ENCODE data around the gene HTR6.

Gene HTR6

DNA sequence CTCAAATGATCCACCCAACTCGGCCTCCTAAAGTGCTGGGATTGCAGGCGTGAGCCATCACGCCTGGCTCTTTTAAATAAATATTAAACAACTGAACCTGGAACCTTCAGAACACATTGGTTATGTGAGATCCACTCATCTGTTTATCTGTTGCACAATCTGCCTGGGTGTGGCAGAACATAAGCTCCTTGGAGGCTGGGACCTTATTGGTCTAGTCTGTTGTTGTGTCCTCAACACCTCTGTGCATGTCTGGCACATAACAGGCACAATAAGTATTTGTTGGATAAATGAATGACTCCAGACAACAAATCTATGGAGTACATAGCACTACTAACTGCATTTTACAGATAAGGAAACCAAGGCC, 24.7 kb upstream of the HTR6 start:
- H3K4me3 ChIP-seq (ENCODE audit: low read depth in 1 of 2, low read length in 1 of 2): no peak overlapping the region
- H3K9me3 ChIP-seq: no peaks in the 10 kb centered on the region
- H3K27me3 ChIP-seq: peaks cover 68% of the 10 kb centered on the region
- peaks cover 0 to 8% of the 10 kb centered on the region in 2 experiments for H3K4me1 ChIP-seq (ENCODE audit: control insufficient read depth in 1 of 2, insufficient read depth in 1 of 2, low read depth in 1 of 2, low read length in 1 of 2)
- no peaks in the 10 kb centered on the region for H3K36me3 ChIP-seq
- no peak overlapping the region for H3K27ac ChIP-seq
- TF ChIP-seq, protein P1, sequence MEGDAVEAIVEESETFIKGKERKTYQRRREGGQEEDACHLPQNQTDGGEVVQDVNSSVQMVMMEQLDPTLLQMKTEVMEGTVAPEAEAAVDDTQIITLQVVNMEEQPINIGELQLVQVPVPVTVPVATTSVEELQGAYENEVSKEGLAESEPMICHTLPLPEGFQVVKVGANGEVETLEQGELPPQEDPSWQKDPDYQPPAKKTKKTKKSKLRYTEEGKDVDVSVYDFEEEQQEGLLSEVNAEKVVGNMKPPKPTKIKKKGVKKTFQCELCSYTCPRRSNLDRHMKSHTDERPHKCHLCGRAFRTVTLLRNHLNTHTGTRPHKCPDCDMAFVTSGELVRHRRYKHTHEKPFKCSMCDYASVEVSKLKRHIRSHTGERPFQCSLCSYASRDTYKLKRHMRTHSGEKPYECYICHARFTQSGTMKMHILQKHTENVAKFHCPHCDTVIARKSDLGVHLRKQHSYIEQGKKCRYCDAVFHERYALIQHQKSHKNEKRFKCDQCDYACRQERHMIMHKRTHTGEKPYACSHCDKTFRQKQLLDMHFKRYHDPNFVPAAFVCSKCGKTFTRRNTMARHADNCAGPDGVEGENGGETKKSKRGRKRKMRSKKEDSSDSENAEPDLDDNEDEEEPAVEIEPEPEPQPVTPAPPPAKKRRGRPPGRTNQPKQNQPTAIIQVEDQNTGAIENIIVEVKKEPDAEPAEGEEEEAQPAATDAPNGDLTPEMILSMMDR (IDR thresholded peaks at IDR 0.05): no peak

GRCh38 chr1:19640363-19641316, 24.0 kb upstream of the HTR6 start:
- Histone ChIP-seq H3K4me1 (ENCODE audit: control insufficient read depth in 1 of 2, insufficient read depth in 1 of 2, low read depth in 1 of 2, low read length in 1 of 2) (peaks cover 0 to 14% of the 10 kb centered on the region in 2 experiments), H3K9me3 (no peaks in the 10 kb centered on the region), H3K36me3 (no peaks in the 10 kb centered on the region), H3K27ac (no peak overlapping the region), H3K27me3 (peaks cover 74% of the 10 kb centered on the region), H3K4me3 (ENCODE audit: low read depth in 1 of 2, low read length in 1 of 2) (no peak overlapping the region)
- TF ChIP-seq, protein P1 (IDR thresholded peaks at IDR 0.05): no peak

DNA sequence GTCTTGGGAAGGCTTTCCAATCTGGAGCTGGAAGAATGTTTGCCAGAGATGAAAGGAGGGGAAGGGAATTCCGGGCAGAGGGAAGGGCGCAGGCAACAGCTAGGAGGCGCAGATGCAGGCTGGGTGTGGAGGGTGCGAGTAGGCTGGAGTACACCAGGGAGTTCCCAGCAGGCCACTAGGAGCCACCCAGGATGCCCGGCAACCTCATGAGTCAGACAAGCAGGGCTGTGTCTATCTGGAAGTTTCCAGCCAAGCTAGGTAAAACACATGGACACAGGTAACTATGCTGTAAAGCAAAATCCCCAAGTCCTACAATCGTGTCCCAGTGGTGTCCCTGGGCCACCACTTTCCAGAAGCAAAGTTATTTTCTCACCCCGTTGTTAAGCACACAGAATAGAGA, 21.6 kb upstream of the HTR6 start:
- Histone ChIP-seq H3K27me3 (peaks cover 97% of the 10 kb centered on the region), H3K9me3 (no peaks in the 10 kb centered on the region), H3K27ac (no peak overlapping the region), H3K4me3 (ENCODE audit: low read depth in 1 of 2, low read length in 1 of 2) (no peak overlapping the region), H3K36me3 (no peaks in the 10 kb centered on the region), H3K4me1 (ENCODE audit: control insufficient read depth in 1 of 2, insufficient read depth in 1 of 2, low read depth in 1 of 2, low read length in 1 of 2) (peaks cover 0 to 14% of the 10 kb centered on the region in 2 experiments)
- TF ChIP-seq, protein P1 (IDR thresholded peaks at IDR 0.05): no peak

- H3K27ac ChIP-seq: no peak within 1 kb of the TSS
- no peaks in the 10 kb centered on the region for H3K9me3 ChIP-seq
- TF ChIP-seq, protein P1 (IDR thresholded peaks at IDR 0.05): no peak
- peaks cover 97% of the 10 kb centered on the region for H3K27me3 ChIP-seq
- H3K4me1 ChIP-seq (ENCODE audit: control insufficient read depth in 1 of 2, insufficient read depth in 1 of 2, low read depth in 1 of 2, low read length in 1 of 2): peaks cover 0 to 14% of the 10 kb centered on the region in 2 experiments
- no peaks in the 10 kb centered on the region for H3K36me3 ChIP-seq
- no peak within 1 kb of the TSS for H3K4me3 ChIP-seq (ENCODE audit: low read depth in 1 of 2, low read length in 1 of 2)
Observed at GRCh38 chr1:19643602-19644394, 20.9 kb upstream of the HTR6 start, which contains the start of gene NBL1. TSS of gene NBL1 (plus strand) at chr1:19644311. CDS start at chr1:19655031, 10,720 bp downstream.

DNA sequence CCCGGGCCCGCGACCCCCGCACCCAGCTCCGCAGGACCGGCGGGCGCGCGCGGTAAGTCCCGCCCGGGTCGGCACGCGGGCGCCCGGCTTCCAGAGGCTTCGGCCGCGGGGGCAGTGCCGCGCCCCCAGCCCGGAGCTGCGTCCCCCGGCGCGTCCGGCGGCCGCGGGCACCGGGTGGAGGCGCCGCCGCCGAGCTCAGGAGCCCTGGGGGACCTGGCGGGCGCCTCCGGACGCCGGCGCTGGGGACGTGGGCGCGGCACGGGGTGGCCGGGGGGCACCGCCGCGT, 20.3 kb upstream of the HTR6 start:
- peaks cover 0 to 14% of the 10 kb centered on the region in 2 experiments for H3K4me1 ChIP-seq (ENCODE audit: control insufficient read depth in 1 of 2, insufficient read depth in 1 of 2, low read depth in 1 of 2, low read length in 1 of 2)
- peaks cover 96% of the 10 kb centered on the region for H3K27me3 ChIP-seq
- no peak overlapping the region for H3K27ac ChIP-seq
- TF ChIP-seq, protein P1 (IDR thresholded peaks at IDR 0.05): no peak
- H3K36me3 ChIP-seq: no peaks in the 10 kb centered on the region
- H3K9me3 ChIP-seq: no peaks in the 10 kb centered on the region
- no peak overlapping the region for H3K4me3 ChIP-seq (ENCODE audit: low read depth in 1 of 2, low read length in 1 of 2)
